K562 (cell line): ENCODE results near the gene ALDH3B2. TPM values are rescaled to one million over a fixed set of nuclear protein-coding genes. Genes with fewer than 3 reads are reported as not detected.

Experiments used
- ATAC-seq: fragments of 200-7000 bp; cut with Tn5 transposase; 3 replicates; pipeline ENCODE4 v1.9.1; 2020; ENCODE audit warnings: moderate library complexity
- BruUV-seq: library from RNA; stranded (reverse); fragments of 400-500 nt; replicated peaks from 2 replicates; lab custom pipeline; 2021; lab: Mats Ljungman, UMichigan
- CTCF ChIA-PET: fragments of 300-600 bp; formaldehyde crosslinking; extraction: SDS; loops from one replicate; lab custom pipeline; 2021; ENCODE audit warnings: low intra/inter-chr PET ratio; lab: Yijun Ruan, JAX
- POLR2A ChIA-PET: fragments of 300-600, 350-650 bp; sonication (Branson Sonifier 250); formaldehyde crosslinking; extraction: SDS; loops from one replicate; lab custom pipeline; 2021; ENCODE audit warnings: antibody characterized with exemption, inconsistent platforms; lab: Yijun Ruan, JAX
- DNase-seq, 4 experiments: peaks; one replicate each; pipeline versions ENCODE4 v3.0.0 to v3.0.0-alpha.2; 2011 to 2018; ENCODE audit warnings: low spot score in 3 of 4, mixed read lengths in 3 of 4; ENCODE audit errors: extremely low read depth in 1 of 4
- FAIRE-seq: peaks from 2 replicates; lab custom pipeline; 2011; peaks lifted over from hg19 to GRCh38; lab: Jason Lieb, UNC
- H2AFZ ChIP-seq: 2 replicates; pipeline ENCODE4 v1.6.0; 2011; ENCODE audit warnings: low read depth, low read length, control low read depth, inconsistent platforms
- H3K27ac ChIP-seq: fragments of 200-600 bp; 3 replicates; pipeline ENCODE4 v1.8.0; 2011; ENCODE audit warnings: low read depth, mild to moderate bottlenecking, control low read depth, inconsistent platforms, low read length, moderate library complexity, mixed read lengths; ENCODE audit errors: extremely low read depth
- H3K27me3 ChIP-seq, 2 experiments: fragments of 300-600 bp in 1 of 2; 2 replicates in 1 of 2; 3 replicates in 1 of 2; pipeline versions ENCODE4 v1.6.0 to v1.8.0; 2011; ENCODE audit warnings: inconsistent platforms in 2 of 2, low read length in 2 of 2, mild to moderate bottlenecking in 1 of 2, mixed read lengths in 1 of 2, moderate library complexity in 1 of 2; ENCODE audit not compliant: control insufficient read depth in 2 of 2, insufficient read depth in 2 of 2
- H3K36me3 ChIP-seq: fragments of 300-600 bp; 3 replicates; pipeline ENCODE4 v1.8.0; 2011; ENCODE audit warnings: mild to moderate bottlenecking, low read length, inconsistent platforms; ENCODE audit not compliant: control insufficient read depth, insufficient read depth
- H3K4me1 ChIP-seq, 2 experiments: fragments of 200-600 bp in 1 of 2; replicated peaks in 1 of 2; 2 replicates in 1 of 2; 3 replicates in 1 of 2; pipeline versions ENCODE4 v1.5.1 to v1.8.0; 2011; ENCODE audit warnings: inconsistent platforms in 2 of 2, low read length in 2 of 2, mild to moderate bottlenecking in 1 of 2, mixed read lengths in 1 of 2, moderate library complexity in 1 of 2; ENCODE audit not compliant: control insufficient read depth in 2 of 2, insufficient read depth in 2 of 2
- H3K4me2 ChIP-seq: 2 replicates; pipeline ENCODE4 v1.6.1; 2011; ENCODE audit warnings: low read length, control low read depth, inconsistent platforms, mixed read lengths; ENCODE audit not compliant: insufficient read depth
- H3K4me3 ChIP-seq: fragments of 200-600 bp; sonication (generic), shearing (Covaris generic); 2 replicates; pipeline ENCODE4 v1.5.1; 2016; ENCODE audit warnings: control low read depth, inconsistent platforms
- H3K79me2 ChIP-seq: fragments of 200-600 bp; 3 replicates; pipeline ENCODE4 v1.8.0; 2011; ENCODE audit warnings: low read length, inconsistent platforms; ENCODE audit not compliant: control insufficient read depth, insufficient read depth
- H3K9ac ChIP-seq, 2 experiments: 2 replicates each; pipeline versions ENCODE4 v1.6.0 to v1.6.1; 2011; ENCODE audit warnings: low read depth in 2 of 2, low read length in 2 of 2, control low read depth in 1 of 2, inconsistent platforms in 1 of 2, mild to moderate bottlenecking in 1 of 2, mixed read lengths in 1 of 2; ENCODE audit not compliant: insufficient read depth in 1 of 2
- H3K9me1 ChIP-seq: one replicate; pipeline ENCODE4 v1.6.0; 2011; ENCODE audit warnings: inconsistent platforms, mild to moderate bottlenecking, low read length, moderate library complexity; ENCODE audit not compliant: control insufficient read depth, insufficient read depth
- H3K9me3 ChIP-seq: replicated peaks from 2 replicates; pipeline ENCODE4 v1.5.1; 2011; ENCODE audit warnings: low read depth, low read length, inconsistent platforms; ENCODE audit not compliant: control insufficient read depth, insufficient read depth
- H4K20me1 ChIP-seq: replicated peaks from 2 replicates; pipeline ENCODE4 v1.6.1; 2011; ENCODE audit warnings: low read length, inconsistent platforms, mixed read lengths; ENCODE audit not compliant: control insufficient read depth, insufficient read depth
- EZH2 ChIP-seq: IDR thresholded peaks from 2 replicates; pipeline ENCODE4 v1.6.1; 2012; ENCODE audit warnings: low read depth, mild to moderate bottlenecking, inconsistent platforms, low read length, borderline replicate concordance
- NR2C1 ChIP-seq, 2 experiments: fragments of 450-650 bp; IDR thresholded peaks; 2 replicates each; pipeline ENCODE4 v1.6.1; 2017; ENCODE audit warnings: mild to moderate bottlenecking in 2 of 2, antibody characterized with exemption in 1 of 2, inconsistent platforms in 1 of 2, missing compliant biosample characterization in 1 of 2, missing genetic modification characterization in 1 of 2
- NR3C1 ChIP-seq: sonication (generic); formaldehyde crosslinking; IDR thresholded peaks from 2 replicates; pipeline ENCODE4 v1.8.1; 2022; ENCODE audit warnings: missing genetic modification reagents
- TCFL5 ChIP-seq: fragments of 250-450 bp; sonication (Bioruptor Pico); conservative IDR thresholded peaks from 2 replicates; pipeline ENCODE4 v1.6.1; 2021; ENCODE audit warnings: mild to moderate bottlenecking, moderate library complexity, matching md5 sums
- ZNF511 ChIP-seq: sonication (generic); formaldehyde crosslinking; IDR thresholded peaks from 2 replicates; pipeline ENCODE4 v1.8.0; 2022; ENCODE audit warnings: mild to moderate bottlenecking, missing genetic modification reagents
- whole genome bisulfite sequencing: fragments of 100-300 bp; shearing (Covaris generic); methylation state at CpG from one replicate; pipeline ENCODE4 v1.1.6; 2016; ENCODE audit warnings: low coverage, mixed read lengths; ENCODE audit not compliant: insufficient coverage; ENCODE audit errors: missing lambda C conversion rate; 5-methylcytosine and 5-hydroxymethylcytosine counted together
- in situ Hi-C: fragments of 300-500 bp; cut with MboI; formaldehyde crosslinking; loops from 4 replicates; pipeline ENCODE4 v1.15.0; 2018; ENCODE audit warnings: inconsistent platforms, mixed read lengths
- intact Hi-C: fragments of 100-400 bp; cut with micrococcal nuclease; formaldehyde crosslinking; loops from 2 replicates; pipeline ENCODE4 v1.14.2; 2022
- polyA plus RNA-seq, 8 experiments: library from polyadenylated mRNA; depleted of rRNA in 4 of 8; stranded (reverse) in 5 of 8; unstranded in 3 of 8; fragments of >200 nt; fragmentation: Nextera tagmentation in 2 of 8; fragmentation: Illumina TruSeq in 1 of 8; extraction: Ambion mirVana in 2 of 8; extraction: Trizol in 1 of 8; gene quantifications; 2 replicates each; pipeline versions ENCODE4 v1.2.1 to v1.2.3, GENCODE V29; 2011 to 2014; ENCODE audit warnings: inconsistent platforms in 1 of 8, missing spikeins in 1 of 8
- total RNA-seq, 7 experiments: library from RNA; depleted of rRNA in 6 of 7; stranded (reverse); fragments of >200 nt in 6 of 7; fragmentation: Illumina TruSeq in 2 of 7; extraction: Trizol in 2 of 7; gene quantifications; 2 replicates each; pipeline versions ENCODE4 v1.2.1 to v1.2.3, GENCODE V29; 2011 to 2021; ENCODE audit warnings: low replicate concordance in 1 of 7

ALDH3B2 gene
- total and polyA plus RNA-seq, 9 of the 15 experiments (the other 6 are each of a cell fraction or from before 2014, with no cell fraction given): not detected

DNA sequence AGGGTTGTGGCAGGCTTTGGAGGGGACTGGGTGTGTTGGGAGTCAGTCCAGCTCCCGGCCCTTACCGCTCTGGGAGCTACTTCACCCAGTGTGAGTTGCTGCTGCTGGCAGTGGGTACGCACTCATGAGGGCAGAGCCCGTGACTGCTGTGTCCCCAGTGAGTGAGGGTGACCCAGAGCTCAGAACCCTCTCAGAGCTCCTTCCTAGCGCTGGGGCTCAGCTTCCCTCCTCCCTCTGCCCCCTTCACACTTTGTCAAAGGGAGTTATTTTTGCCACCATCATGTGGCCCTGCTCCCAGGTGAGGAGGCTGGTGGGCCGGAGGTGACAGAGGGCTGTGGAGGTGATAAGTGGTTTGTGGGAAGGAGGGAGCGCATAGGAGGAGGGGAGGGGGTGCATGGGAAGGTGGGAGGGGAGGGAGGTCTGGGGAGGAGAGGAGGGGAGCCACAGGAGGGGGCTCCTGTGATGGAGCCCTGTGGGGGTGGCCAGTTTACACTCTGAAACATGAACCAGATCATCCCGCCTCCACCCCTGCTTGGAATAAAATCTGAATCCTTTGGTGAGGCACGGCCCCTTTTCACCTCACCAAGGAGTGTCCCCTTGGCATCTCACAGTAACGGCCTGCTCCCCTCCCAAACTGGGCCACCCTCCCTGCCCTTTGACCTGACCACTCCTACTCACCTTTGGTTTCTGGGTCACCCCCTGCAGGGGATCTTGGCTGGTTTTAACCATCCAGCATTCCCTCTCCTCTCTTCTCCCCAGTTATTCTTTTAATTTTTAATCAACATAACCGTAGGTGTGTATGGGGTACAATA lies 57.8 kb downstream of the ALDH3B2 start:
- H3K4me1 ChIP-seq: peaks cover 9 to 54% of the 10 kb centered on the region in 2 experiments; a peak in 4 of 5 replicates
- 38% methylated on average over 8 of the region's 11 CpGs for WGBS
- intact Hi-C loops: no loop called here
- DNase-seq (no peak), FAIRE-seq (no peak), ATAC-seq (no peak)
- H3K9me1 ChIP-seq: no peaks in the 10 kb centered on the region
- CTCF ChIA-PET: no interaction called here
- no peak overlapping the region for H2AFZ ChIP-seq
- H3K4me2 ChIP-seq: no peak overlapping the region
- BruUV-seq: no TSS peak
- no peak overlapping the region for H3K27ac ChIP-seq
- in situ Hi-C loops: no loop called here
- peaks cover 21% of the 10 kb centered on the region; the same call in 2 of the 3 replicates for H3K36me3 ChIP-seq
- H3K9ac ChIP-seq: peak overlapping the region in 1 of 2 experiments; percentile 28; a peak in 1 of 4 replicates
- TF ChIP-seq NR3C1 (CRISPR knock-in tag) (no peak), TCFL5 (CRISPR knock-in tag) (no peak), EZH2 (no peak), NR2C1 (IDR thresholded peaks at IDR 0.05) (peak; percentile 60), NR2C1 (tag; IDR thresholded peaks at IDR 0.05) (peak; percentile 41; the same call in 1 of the 2 replicates), ZNF511 (no peak)
- H4K20me1 ChIP-seq: no peaks in the 10 kb centered on the region
- no peak overlapping the region for H3K4me3 ChIP-seq
- 0 out of 2 replicates have a peak, but pooled peaks cover 2% of the 10 kb centered on the region for H3K9me3 ChIP-seq
- POLR2A ChIA-PET: interaction anchor here (0.6 to 1.5 kb wide), 5 partner anchors 10 to 21 kb away, joined by 3 to 7 read pairs (median 3); partner anchors contain the start of gene NUDT8
- peaks cover 14% of the 10 kb centered on the region for H3K79me2 ChIP-seq
- H3K27me3 ChIP-seq: no peaks in the 10 kb centered on the region
